ENCODE results near the gene CPB2. TPM values are rescaled to one million over a fixed set of nuclear protein-coding genes. Genes with fewer than 3 reads are reported as not detected.

CPB2 gene
- polyA plus RNA-seq, 4 donors = 0.21 to 1.4 (median 0.25) TPM

GRCh38 chr13:46127358-46128023 is 22.7 kb upstream of the CPB2 start:
- DNase-seq (ENCODE audit: low read depth in 4 of 4, low spot score in 3 of 4) = no peak

GRCh38 chr13:46126552-46127357 is 21.9 kb upstream of the CPB2 start:
- peak; percentile 56 to 69 (median 58) for DNase-seq (ENCODE audit: low read depth in 4 of 4, low spot score in 3 of 4)

- no peak for DNase-seq (ENCODE audit: low read depth in 4 of 4, low spot score in 3 of 4)
Observed at GRCh38 chr13:46126056-46126455, 21.2 kb upstream of the CPB2 start.

GRCh38 chr13:46124967-46125933 is 20.4 kb upstream of the CPB2 start:
- DNase-seq (ENCODE audit: low read depth in 4 of 4, low spot score in 3 of 4) = no peak

GRCh38 chr13:46124531-46124966 is 19.7 kb upstream of the CPB2 start:
- DNase-seq (ENCODE audit: low read depth in 4 of 4, low spot score in 3 of 4) = no peak

- DNase-seq (ENCODE audit: low read depth in 4 of 4, low spot score in 3 of 4) = no peak
Observed at GRCh38 chr13:46122304-46122703, 17.5 kb upstream of the CPB2 start.

- no peak for DNase-seq (ENCODE audit: low read depth in 4 of 4, low spot score in 3 of 4)
Observed at GRCh38 chr13:46121597-46122163, 16.8 kb upstream of the CPB2 start.

- DNase-seq (ENCODE audit: low read depth in 4 of 4, low spot score in 3 of 4) = no peak
Observed at GRCh38 chr13:46121033-46121432, 16.2 kb upstream of the CPB2 start.

GRCh38 chr13:46119883-46120614 is 15.2 kb upstream of the CPB2 start:
- no peak for DNase-seq (ENCODE audit: low read depth in 4 of 4, low spot score in 3 of 4)

- DNase-seq (ENCODE audit: low read depth in 4 of 4, low spot score in 3 of 4) = no peak
Observed at GRCh38 chr13:46116653-46117502, 12.0 kb upstream of the CPB2 start.

- DNase-seq (ENCODE audit: low read depth in 4 of 4, low spot score in 3 of 4) = no peak
Observed at GRCh38 chr13:46114613-46115012, 9.8 kb upstream of the CPB2 start.

GRCh38 chr13:46113596-46113995 is 8.8 kb upstream of the CPB2 start:
- DNase-seq (ENCODE audit: low read depth in 4 of 4, low spot score in 3 of 4) = no peak

- no peak for DNase-seq (ENCODE audit: low read depth in 4 of 4, low spot score in 3 of 4)
Observed at GRCh38 chr13:46111151-46111550, 6.3 kb upstream of the CPB2 start.

GRCh38 chr13:46109451-46109850 is 4.6 kb upstream of the CPB2 start:
- DNase-seq (ENCODE audit: low read depth in 4 of 4, low spot score in 3 of 4) = no peak

- DNase-seq (ENCODE audit: low read depth in 4 of 4, low spot score in 3 of 4) = no peak
Observed at GRCh38 chr13:46106839-46107371, 2.1 kb upstream of the CPB2 start.

GRCh38 chr13:46103037-46103436 is 1.8 kb downstream of the CPB2 start:
- no peak for DNase-seq (ENCODE audit: low read depth in 4 of 4, low spot score in 3 of 4)

GRCh38 chr13:46102255-46102605 is 2.6 kb downstream of the CPB2 start:
- no peak for DNase-seq (ENCODE audit: low read depth in 4 of 4, low spot score in 3 of 4)

GRCh38 chr13:46101484-46102254 is 3.2 kb downstream of the CPB2 start:
- no peak for DNase-seq (ENCODE audit: low read depth in 4 of 4, low spot score in 3 of 4)

All from left renal pelvis (tissue), 4 donors.